ENCODE data around the gene FAM83E.
A peak's percentile ranks its signal among the peaks of the same experiment; 100 is the strongest.

FAM83E gene

DNA sequence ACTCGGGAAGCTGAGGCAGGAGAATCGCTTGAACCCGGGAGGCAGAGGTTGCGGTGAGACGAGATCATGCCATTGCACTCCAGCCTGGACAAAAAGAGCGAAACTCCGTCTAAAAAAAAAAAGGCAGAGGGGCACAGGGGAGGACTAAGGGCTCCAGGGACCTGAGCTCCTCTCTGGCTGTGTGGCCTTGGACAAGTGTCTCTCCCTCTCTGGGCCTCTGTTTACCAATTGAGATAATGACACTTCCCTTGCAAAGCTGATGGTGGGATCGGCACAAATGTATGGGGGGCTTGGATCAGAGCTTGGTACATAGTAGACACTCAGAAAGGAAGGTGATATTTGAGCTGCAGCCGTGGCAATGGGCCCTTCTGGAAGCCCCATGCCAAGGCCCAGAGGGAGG is 19.7 kb downstream of the FAM83E start:
- Histone ChIP-seq H4K20me1 (ENCODE audit: insufficient read depth) (no peaks in the 10 kb centered on the region), H3K79me2 (ENCODE audit: insufficient read depth, low read depth) (no peaks in the 10 kb centered on the region), H3K4me1 (ENCODE audit: low read depth, poor library complexity, severe bottlenecking) (no peaks in the 10 kb centered on the region), H3K9ac (no peak overlapping the region), H3K36me3 (ENCODE audit: insufficient read depth) (no peaks in the 10 kb centered on the region), H3K27me3 (ENCODE audit: insufficient read depth, low read depth) (peaks cover 89% of the 10 kb centered on the region), H3K27ac (no peak overlapping the region), H3K4me3 (IDR thresholded peaks at IDR 0.05; ENCODE audit: insufficient read depth, low read depth, low read length) (no peak overlapping the region), H2AFZ (ENCODE audit: low read depth) (no peak overlapping the region), H3K4me2 (no peak overlapping the region)
- TF ChIP-seq, protein P1, sequence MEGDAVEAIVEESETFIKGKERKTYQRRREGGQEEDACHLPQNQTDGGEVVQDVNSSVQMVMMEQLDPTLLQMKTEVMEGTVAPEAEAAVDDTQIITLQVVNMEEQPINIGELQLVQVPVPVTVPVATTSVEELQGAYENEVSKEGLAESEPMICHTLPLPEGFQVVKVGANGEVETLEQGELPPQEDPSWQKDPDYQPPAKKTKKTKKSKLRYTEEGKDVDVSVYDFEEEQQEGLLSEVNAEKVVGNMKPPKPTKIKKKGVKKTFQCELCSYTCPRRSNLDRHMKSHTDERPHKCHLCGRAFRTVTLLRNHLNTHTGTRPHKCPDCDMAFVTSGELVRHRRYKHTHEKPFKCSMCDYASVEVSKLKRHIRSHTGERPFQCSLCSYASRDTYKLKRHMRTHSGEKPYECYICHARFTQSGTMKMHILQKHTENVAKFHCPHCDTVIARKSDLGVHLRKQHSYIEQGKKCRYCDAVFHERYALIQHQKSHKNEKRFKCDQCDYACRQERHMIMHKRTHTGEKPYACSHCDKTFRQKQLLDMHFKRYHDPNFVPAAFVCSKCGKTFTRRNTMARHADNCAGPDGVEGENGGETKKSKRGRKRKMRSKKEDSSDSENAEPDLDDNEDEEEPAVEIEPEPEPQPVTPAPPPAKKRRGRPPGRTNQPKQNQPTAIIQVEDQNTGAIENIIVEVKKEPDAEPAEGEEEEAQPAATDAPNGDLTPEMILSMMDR (conservative IDR thresholded peaks at IDR 0.05; ENCODE audit: low read depth, low read length) = no peak

DNA sequence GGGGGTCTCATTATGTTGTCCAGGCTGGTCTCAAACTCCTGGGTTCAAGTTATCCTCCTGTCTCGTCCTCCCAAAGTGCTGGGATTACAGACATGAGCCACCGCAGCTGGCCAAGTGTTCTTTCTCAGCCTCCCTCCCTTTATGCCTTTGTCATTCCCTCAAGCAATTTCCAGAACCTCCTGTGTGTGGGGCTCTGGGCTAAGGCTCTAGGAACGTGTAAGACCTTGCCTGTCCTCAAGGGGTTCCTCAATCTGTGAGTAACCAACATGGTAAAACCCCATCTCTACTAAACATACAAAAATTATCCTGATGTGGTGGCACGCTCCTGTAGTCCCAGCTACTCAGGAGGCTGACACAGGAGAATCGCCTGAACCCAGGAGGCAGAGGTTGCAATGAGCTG is 23.9 kb downstream of the FAM83E start:
- peaks cover 3% of the 10 kb centered on the region for H3K4me1 ChIP-seq (ENCODE audit: low read depth, poor library complexity, severe bottlenecking)
- TF ChIP-seq, protein P1 (conservative IDR thresholded peaks at IDR 0.05; ENCODE audit: low read depth, low read length) = no peak
- peaks cover 85% of the 10 kb centered on the region for H3K27me3 ChIP-seq (ENCODE audit: insufficient read depth, low read depth)
- H2AFZ ChIP-seq (ENCODE audit: low read depth) = no peak overlapping the region
- H3K27ac ChIP-seq = no peak overlapping the region
- no peaks in the 10 kb centered on the region for H3K36me3 ChIP-seq (ENCODE audit: insufficient read depth)
- no peaks in the 10 kb centered on the region for H4K20me1 ChIP-seq (ENCODE audit: insufficient read depth)
- no peak overlapping the region for H3K4me3 ChIP-seq (IDR thresholded peaks at IDR 0.05; ENCODE audit: insufficient read depth, low read depth, low read length)
- H3K9ac ChIP-seq = no peak overlapping the region
- H3K79me2 ChIP-seq (ENCODE audit: insufficient read depth, low read depth) = no peaks in the 10 kb centered on the region
- H3K4me2 ChIP-seq = no peak overlapping the region

DNA sequence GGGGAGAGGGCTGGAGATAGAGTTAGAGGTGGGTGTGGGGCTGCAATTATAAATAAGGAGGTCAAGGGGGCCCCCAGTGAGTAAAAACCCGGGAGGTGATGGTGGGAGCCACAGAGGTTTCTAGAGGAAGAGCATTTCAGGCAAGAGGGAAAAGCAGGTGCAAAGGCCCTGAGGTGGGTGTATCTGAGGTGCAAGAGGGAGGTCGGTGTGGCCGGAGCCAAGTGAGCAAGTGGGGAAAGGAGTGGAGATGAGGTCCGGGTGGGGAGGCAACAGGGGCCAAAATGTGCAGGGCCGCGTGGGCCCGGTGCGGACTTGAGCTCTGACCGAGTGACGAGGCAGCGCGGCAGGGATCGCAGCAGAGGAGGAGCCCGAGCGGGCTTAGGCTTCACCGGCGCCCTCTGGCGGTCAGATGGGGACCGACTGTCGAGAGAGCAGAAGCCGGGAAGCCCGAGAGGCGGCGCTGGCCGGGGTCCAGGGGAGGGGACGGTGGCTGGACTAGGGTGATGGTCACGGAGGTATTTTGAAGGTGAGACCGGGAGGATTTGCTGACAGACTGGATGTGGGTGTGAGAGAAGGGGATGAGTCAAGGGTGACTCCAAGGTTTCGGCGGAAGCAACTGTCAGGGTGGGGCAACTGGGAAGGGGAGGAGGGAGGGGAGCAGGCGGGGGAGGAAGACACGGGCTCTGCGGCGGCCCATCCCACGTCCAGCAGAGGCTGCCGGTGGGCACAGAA is 26.0 kb downstream of the FAM83E start:
- Histone ChIP-seq H3K27ac (no peak overlapping the region), H3K79me2 (ENCODE audit: insufficient read depth, low read depth) (no peaks in the 10 kb centered on the region), H3K4me3 (IDR thresholded peaks at IDR 0.05; ENCODE audit: insufficient read depth, low read depth, low read length) (no peak overlapping the region), H3K36me3 (ENCODE audit: insufficient read depth) (no peaks in the 10 kb centered on the region), H2AFZ (ENCODE audit: low read depth) (peak overlapping the region; percentile 66; the same call in 1 of the 2 replicates), H3K27me3 (ENCODE audit: insufficient read depth, low read depth) (peaks cover 85% of the 10 kb centered on the region), H3K4me2 (peak overlapping the region; percentile 60), H4K20me1 (ENCODE audit: insufficient read depth) (no peaks in the 10 kb centered on the region), H3K9ac (no peak overlapping the region), H3K4me1 (ENCODE audit: low read depth, poor library complexity, severe bottlenecking) (peaks cover 7% of the 10 kb centered on the region)
- TF ChIP-seq, protein P1 (conservative IDR thresholded peaks at IDR 0.05; ENCODE audit: low read depth, low read length) = peak; percentile 87

DNA sequence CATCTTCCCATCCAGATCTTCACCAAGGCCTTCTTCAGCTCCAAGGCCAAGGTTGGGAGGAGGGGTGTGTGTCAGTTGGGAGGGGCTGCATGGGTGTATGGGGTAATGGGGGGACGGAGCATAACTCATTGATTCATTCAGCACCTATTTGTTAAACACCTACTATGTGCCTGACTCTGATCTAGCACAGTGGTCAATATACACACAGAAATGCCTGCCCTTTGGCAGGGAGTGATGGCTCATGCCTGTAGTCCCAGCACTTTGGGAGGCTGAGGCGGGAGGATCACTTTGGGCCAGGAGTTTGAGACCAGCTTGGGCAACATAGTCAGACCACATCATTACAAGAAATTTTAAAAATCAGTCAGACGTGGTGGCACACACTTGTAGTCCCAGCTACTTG is 27.5 kb downstream of the FAM83E start:
- TF ChIP-seq, protein P1 (conservative IDR thresholded peaks at IDR 0.05; ENCODE audit: low read depth, low read length) = no peak
- no peak overlapping the region for H3K9ac ChIP-seq
- H3K27me3 ChIP-seq (ENCODE audit: insufficient read depth, low read depth) = peaks cover 86% of the 10 kb centered on the region
- H3K4me2 ChIP-seq = no peak overlapping the region
- H4K20me1 ChIP-seq (ENCODE audit: insufficient read depth) = no peaks in the 10 kb centered on the region
- H2AFZ ChIP-seq (ENCODE audit: low read depth) = no peak overlapping the region
- peaks cover 7% of the 10 kb centered on the region for H3K4me1 ChIP-seq (ENCODE audit: low read depth, poor library complexity, severe bottlenecking)
- no peak overlapping the region for H3K4me3 ChIP-seq (IDR thresholded peaks at IDR 0.05; ENCODE audit: insufficient read depth, low read depth, low read length)
- no peaks in the 10 kb centered on the region for H3K36me3 ChIP-seq (ENCODE audit: insufficient read depth)
- H3K27ac ChIP-seq = no peak overlapping the region
- no peaks in the 10 kb centered on the region for H3K79me2 ChIP-seq (ENCODE audit: insufficient read depth, low read depth)
